Type B pancreatic cell (in vitro differentiated cells): ENCODE data around the gene GPR162. TPM values are rescaled to one million over a fixed set of nuclear protein-coding genes. Genes with fewer than 3 reads are reported as not detected.

Experiments
- DNase-seq: peaks from one replicate; pipeline ENCODE4 v3.0.0; 2021; ENCODE audit warnings: mixed read lengths; ENCODE audit not compliant: unreplicated experiment; ENCODE audit errors: extremely low spot score
- H3K27ac Mint-ChIP-seq: 2 replicates; pipeline ENCODE4 v1.8.0; 2021; ENCODE audit warnings: mild to moderate bottlenecking, mixed read lengths
- H3K27me3 Mint-ChIP-seq: 2 replicates; pipeline ENCODE4 v1.8.0; 2021; ENCODE audit warnings: mixed read lengths
- H3K36me3 Mint-ChIP-seq: 2 replicates; pipeline ENCODE4 v1.8.0; 2021; ENCODE audit warnings: mixed read lengths
- H3K4me1 Mint-ChIP-seq: one replicate; pipeline ENCODE4 v1.8.0; 2021; ENCODE audit warnings: mixed read lengths; ENCODE audit not compliant: unreplicated experiment
- H3K4me3 Mint-ChIP-seq: 2 replicates; pipeline ENCODE4 v1.8.0; 2021; ENCODE audit warnings: mild to moderate bottlenecking, mixed read lengths
- H3K9me3 Mint-ChIP-seq: 2 replicates; pipeline ENCODE4 v1.8.0; 2021; ENCODE audit warnings: mixed read lengths
- CTCF ChIP-seq: fragments of 200-600 bp; sonication (generic); conservative IDR thresholded peaks from 2 replicates; pipeline ENCODE4 v1.5.0; 2021; ENCODE audit warnings: antibody characterized with exemption, mild to moderate bottlenecking
- total RNA-seq: library from RNA; stranded (reverse); gene quantifications from 2 replicates; pipeline ENCODE4 v1.2.1, GENCODE V29; 2021; ENCODE audit warnings: low replicate concordance

GPR162 gene
- total RNA-seq, 1 donor from 2014 or later, result 17.8 TPM

- Mint-ChIP-seq H3K9me3 (no peaks in the 10 kb centered on the region), H3K4me3 (no peak overlapping the region), H3K36me3 (no peaks in the 10 kb centered on the region), H3K27me3 (peaks cover 21% of the 10 kb centered on the region), H3K4me1 (peaks cover 16% of the 10 kb centered on the region), H3K27ac (no peak overlapping the region)
- no peak for TF ChIP-seq CTCF
- no peak for DNase-seq
Observed at GRCh38 chr12:6784296-6784695, 37.3 kb upstream of the GPR162 start.

GRCh38 chr12:6784761-6785160 lies 36.9 kb upstream of the GPR162 start:
- no peak for TF ChIP-seq CTCF
- Mint-ChIP-seq H3K4me3 (no peak overlapping the region), H3K36me3 (no peaks in the 10 kb centered on the region), H3K9me3 (no peaks in the 10 kb centered on the region), H3K27ac (no peak overlapping the region), H3K27me3 (peaks cover 23% of the 10 kb centered on the region), H3K4me1 (peaks cover 17% of the 10 kb centered on the region)
- DNase-seq, result no peak

GRCh38 chr12:6786416-6787094 lies 35.1 kb upstream of the GPR162 start:
- H3K27ac Mint-ChIP-seq, result peak overlapping the region; percentile 22
- no peak for DNase-seq
- H3K4me3 Mint-ChIP-seq, result no peak overlapping the region

GRCh38 chr12:6787309-6787708 lies 34.3 kb upstream of the GPR162 start:
- no peaks in the 10 kb centered on the region for H3K9me3 Mint-ChIP-seq
- H3K36me3 Mint-ChIP-seq, result no peaks in the 10 kb centered on the region
- no peak for TF ChIP-seq CTCF
- no peak for DNase-seq
- H3K4me1 Mint-ChIP-seq, result peaks cover 20% of the 10 kb centered on the region
- peaks cover 31% of the 10 kb centered on the region for H3K27me3 Mint-ChIP-seq
- no peak overlapping the region for H3K4me3 Mint-ChIP-seq
- no peak overlapping the region for H3K27ac Mint-ChIP-seq

More at GRCh38 chr12:6786416-6787094, 35.1 kb upstream of the GPR162 start:
- no peaks in the 10 kb centered on the region for H3K36me3 Mint-ChIP-seq
- H3K4me1 Mint-ChIP-seq, result peaks cover 17% of the 10 kb centered on the region
- H3K9me3 Mint-ChIP-seq, result no peaks in the 10 kb centered on the region
- H3K27me3 Mint-ChIP-seq, result peaks cover 25% of the 10 kb centered on the region
- no peak for TF ChIP-seq CTCF

- no peak for DNase-seq
- H3K4me3 Mint-ChIP-seq, result peak within 1 kb of the TSS; percentile 16
- TF ChIP-seq CTCF, result no peak
Observed at GRCh38 chr12:6788972-6789924, 32.4 kb upstream of the GPR162 start, which contains the start of gene CD4. Gene CD4, plus strand, starts transcription at chr12:6789528. Its CDS starts 10,611 bp downstream, at chr12:6800139.

More at GRCh38 chr12:6788972-6789924, 32.4 kb upstream of the GPR162 start, which contains the start of gene CD4:
- Mint-ChIP-seq H3K27ac (no peak within 1 kb of the TSS), H3K4me1 (peaks cover 27% of the 10 kb centered on the region), H3K27me3 (peaks cover 44% of the 10 kb centered on the region), H3K9me3 (no peaks in the 10 kb centered on the region), H3K36me3 (no peaks in the 10 kb centered on the region)
